ENCODE measurements around the gene SLC31A1. TPM values are rescaled to one million over a fixed set of nuclear protein-coding genes. Genes with fewer than 3 reads are reported as not detected.

Gene SLC31A1
- total and polyA plus RNA-seq, 2 of the 8 experiments (the other 6 are each of a cell fraction or from before 2014, with no cell fraction given), result 23.9 to 40.8 TPM

DNA sequence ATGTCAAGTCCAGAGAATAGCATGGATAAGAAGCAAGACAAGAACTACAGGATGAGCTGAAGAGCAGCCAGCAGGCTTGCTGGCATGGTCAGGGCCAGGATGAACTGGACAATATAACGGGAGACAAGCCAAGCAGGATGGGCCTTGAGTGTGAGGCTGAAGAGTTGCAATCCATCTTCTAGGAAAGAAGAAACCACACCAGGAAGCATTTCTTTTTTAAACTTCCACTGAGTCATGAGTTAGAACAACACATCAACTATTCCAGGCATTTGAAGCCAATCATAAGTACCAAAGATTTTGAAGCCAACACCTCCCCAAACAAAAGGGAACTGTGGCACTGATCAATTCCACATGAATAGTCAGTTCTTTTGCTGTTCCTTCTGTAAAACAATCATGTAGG, 43.3 kb upstream of the SLC31A1 start (continued):
- TF ChIP-seq, protein P1, sequence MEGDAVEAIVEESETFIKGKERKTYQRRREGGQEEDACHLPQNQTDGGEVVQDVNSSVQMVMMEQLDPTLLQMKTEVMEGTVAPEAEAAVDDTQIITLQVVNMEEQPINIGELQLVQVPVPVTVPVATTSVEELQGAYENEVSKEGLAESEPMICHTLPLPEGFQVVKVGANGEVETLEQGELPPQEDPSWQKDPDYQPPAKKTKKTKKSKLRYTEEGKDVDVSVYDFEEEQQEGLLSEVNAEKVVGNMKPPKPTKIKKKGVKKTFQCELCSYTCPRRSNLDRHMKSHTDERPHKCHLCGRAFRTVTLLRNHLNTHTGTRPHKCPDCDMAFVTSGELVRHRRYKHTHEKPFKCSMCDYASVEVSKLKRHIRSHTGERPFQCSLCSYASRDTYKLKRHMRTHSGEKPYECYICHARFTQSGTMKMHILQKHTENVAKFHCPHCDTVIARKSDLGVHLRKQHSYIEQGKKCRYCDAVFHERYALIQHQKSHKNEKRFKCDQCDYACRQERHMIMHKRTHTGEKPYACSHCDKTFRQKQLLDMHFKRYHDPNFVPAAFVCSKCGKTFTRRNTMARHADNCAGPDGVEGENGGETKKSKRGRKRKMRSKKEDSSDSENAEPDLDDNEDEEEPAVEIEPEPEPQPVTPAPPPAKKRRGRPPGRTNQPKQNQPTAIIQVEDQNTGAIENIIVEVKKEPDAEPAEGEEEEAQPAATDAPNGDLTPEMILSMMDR (IDR thresholded peaks at IDR 0.05; ENCODE audit: control extremely low read depth in 1 of 3, insufficient read depth in 1 of 3, low read depth in 1 of 3, low read length in 3 of 3), result no peak
- no peak for TF ChIP-seq JUND (IDR thresholded peaks at IDR 0.05; ENCODE audit: low read length)
- TF ChIP-seq MAFK (IDR thresholded peaks at IDR 0.05; ENCODE audit: low read depth, low read length), result no peak
- TF ChIP-seq CBX8 (IDR thresholded peaks at IDR 0.05; ENCODE audit: borderline replicate concordance, low read depth, low read length), result no peak
